ENCODE results near the gene ZCCHC7. TPM values are rescaled to one million over a fixed set of nuclear protein-coding genes. Genes with fewer than 3 reads are reported as not detected.

Gene ZCCHC7
- polyA plus RNA-seq, 4 donors, result 21.2 to 25.6 (median 25.1) TPM

DNA sequence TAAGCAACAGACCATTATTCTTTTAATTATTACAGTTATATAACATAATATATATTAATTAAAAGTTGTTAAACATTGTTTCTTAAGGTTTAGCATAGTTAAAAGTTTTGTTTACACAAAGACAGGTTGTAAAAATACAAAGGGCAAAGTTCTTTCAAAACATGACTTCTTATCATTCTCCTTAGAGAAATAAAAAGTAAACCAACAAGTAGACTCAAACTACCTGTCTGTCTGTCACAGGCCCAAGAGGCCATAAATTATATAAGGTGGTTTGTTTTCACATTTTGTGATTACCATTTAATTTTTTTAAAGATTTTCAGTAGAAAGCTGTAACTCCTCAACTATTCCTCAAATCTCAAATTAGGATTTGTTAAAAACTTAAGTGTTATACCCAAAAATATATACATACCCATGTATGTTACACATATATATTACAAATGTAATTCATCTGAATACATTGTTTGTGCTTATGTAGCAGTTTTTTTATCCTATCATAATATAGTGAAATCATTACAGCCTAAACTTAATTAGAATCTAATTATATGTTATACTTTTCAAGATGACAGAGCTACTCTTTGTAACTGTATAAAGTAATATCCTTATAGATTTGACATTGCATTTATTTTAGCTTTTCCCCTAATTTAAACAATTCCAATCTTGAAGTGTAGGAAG, 208.3 kb downstream of the ZCCHC7 start:
- DNase-seq (ENCODE audit: low read depth in 4 of 4, low spot score in 3 of 4), result no peak

GRCh38 chr9:37329576-37329975, 209.2 kb downstream of the ZCCHC7 start:
- DNase-seq (ENCODE audit: low read depth in 4 of 4, low spot score in 3 of 4), result no peak

DNA sequence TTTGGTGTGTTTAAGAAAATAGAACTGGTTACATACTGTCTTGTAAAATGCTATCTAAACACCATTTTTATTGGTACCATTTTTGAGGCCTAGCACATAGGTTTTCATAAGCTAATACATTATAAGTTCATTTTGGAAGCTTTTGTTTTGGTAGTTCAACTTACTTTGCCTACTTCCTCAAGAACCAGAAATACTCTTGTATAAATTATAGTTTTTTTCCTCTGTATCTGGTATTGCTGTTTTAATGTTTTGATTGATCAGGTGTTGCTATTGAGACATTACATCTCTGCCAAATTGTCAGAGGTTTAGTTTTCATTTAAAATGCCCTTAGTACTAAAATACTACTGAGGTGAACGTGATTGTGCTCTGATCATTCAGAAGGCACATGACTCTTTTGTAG, 211.5 kb downstream of the ZCCHC7 start:
- DNase-seq (ENCODE audit: low read depth in 4 of 4, low spot score in 3 of 4), result no peak

DNA sequence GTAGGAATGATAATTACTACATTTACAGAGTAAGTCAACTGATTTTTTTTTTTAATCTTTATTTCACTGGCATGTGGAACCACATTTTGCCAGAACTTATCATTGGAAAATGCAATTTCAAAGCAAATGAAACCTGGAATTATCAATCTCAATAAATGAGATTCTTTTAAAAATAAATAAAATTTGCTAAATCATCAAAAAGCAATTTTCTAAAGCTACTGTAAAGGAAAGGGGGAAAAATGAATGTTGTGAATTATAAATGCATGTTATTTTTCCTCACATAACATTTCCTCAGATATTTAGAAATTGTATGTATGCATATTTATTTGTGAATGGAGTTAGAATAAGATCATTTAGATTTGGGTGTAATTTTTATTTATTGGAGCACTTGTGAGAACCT, 212.2 kb downstream of the ZCCHC7 start:
- no peak for DNase-seq (ENCODE audit: low read depth in 4 of 4, low spot score in 3 of 4)

DNA sequence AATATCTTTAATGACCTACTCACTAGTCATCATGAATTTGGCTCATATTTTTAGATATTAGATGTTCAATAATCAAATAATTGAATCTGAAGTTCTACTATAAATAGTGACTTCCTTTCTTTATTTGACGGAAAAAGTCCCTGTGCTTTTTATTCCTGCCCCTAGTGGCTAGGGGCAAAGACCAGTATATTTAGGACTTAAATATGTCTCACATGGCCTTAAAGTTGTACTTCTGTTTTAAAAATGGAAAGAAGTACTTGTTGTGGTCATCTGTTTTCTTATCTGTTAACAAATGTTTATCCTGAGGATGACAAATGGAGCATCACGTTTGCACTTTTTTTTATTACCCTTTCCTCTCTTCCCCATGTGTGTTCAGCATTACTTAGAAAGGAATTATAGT, 212.9 kb downstream of the ZCCHC7 start:
- DNase-seq (ENCODE audit: low read depth in 4 of 4, low spot score in 3 of 4), result no peak

DNA sequence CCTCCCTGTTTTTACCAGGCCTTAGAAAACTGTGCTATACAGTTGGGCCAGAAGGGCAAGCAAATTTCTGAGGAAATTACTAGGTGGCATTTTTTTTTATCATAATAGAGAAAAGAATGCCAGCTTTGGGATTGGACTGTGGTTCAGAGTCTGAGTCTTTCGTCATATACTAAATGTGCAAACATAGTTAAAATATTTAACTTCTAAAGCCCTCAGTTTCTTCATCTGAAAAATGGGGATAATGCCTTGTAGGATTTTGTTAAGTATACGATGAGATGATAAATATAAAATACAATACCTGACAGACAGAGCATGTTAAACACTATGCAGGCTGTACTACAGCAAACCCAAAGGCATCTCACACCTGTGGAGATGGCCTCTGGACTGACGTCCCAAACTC, 214.9 kb downstream of the ZCCHC7 start:
- no peak for DNase-seq (ENCODE audit: low read depth in 4 of 4, low spot score in 3 of 4)

- no peak for DNase-seq (ENCODE audit: low read depth in 4 of 4, low spot score in 3 of 4)
These were observed 215.8 kb downstream of the ZCCHC7 start for GRCh38 chr9:37336150-37336549.

- no peak for DNase-seq (ENCODE audit: low read depth in 4 of 4, low spot score in 3 of 4)
These were observed 217.0 kb downstream of the ZCCHC7 start for GRCh38 chr9:37337301-37337890.

DNA sequence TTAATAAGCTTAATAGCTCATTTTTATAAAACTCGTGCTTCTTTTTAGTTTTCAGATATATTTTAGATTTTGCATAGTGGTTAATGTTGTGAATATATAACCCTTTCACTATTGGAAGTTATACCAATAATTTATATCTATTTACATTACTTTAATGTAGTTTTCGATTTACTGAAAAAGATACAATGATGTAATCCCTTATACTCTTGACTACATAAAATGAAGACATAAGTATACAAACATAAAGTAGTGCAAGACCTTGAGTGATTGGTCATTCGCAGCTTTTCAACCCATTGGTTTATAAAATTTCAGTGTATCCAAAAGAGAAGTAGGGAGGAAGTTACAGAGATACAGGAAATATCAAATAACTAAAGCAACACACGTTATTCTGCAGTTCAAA, 217.8 kb downstream of the ZCCHC7 start:
- DNase-seq (ENCODE audit: low read depth in 4 of 4, low spot score in 3 of 4), result no peak

DNA sequence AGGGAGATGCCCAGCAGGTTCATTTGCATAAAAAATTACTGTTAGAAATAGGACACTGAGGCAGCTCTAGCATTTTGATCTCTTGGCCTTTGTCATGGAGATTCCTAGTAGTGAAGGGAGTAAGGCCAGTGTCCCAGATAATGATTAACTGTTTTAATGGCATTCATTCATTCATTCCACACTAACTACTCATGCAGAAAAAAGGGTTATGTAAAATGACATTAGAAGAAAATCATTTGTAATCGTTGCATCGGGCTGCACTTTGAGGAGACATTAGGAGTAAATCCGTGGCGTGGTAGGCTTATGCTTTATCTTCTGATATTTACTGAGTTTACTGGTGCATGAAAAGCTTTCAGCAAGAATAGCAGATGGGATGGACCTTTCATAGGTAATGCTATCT, 219.5 kb downstream of the ZCCHC7 start:
- peak in 1 of 4 donors; percentile 17 for DNase-seq (ENCODE audit: low read depth in 4 of 4, low spot score in 3 of 4)

DNA sequence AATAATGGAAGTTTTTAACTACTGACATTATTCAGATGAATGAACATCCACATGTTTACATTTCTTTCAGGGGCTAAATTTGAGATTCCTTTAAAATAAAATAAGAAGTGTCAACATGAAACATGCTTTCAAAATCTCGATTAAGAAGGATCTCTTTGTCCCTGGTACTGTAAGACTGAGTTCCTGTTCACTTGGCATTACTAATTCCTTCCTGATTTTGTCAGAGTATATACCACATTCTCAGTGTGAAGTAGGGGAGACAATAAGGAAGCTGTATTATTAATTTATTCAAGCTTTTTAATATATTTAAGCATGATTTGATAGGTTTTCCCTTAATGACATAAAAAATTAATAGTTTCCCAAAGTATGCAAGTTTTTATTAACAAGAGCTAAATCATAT, 220.6 kb downstream of the ZCCHC7 start:
- no peak for DNase-seq (ENCODE audit: low read depth in 4 of 4, low spot score in 3 of 4)

DNA sequence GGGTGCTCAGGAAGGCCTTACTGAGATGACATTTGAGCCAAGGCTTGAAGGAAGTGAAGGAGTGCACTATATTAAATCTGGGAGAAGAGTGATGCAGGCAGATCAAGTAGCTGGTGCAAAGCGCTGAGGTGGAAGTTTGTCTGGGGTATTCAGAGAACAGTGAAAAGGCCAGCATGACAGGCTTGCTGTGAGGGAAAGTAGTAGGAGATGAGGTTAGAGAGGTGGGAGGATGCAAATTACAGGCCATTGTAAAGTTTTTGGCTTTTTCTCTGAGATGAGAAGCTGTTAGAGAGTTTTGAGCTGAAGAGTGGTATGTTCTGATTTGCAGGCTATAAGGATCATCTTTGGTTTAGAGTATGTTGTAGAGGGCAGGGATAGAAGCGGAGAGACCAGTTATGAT, 221.3 kb downstream of the ZCCHC7 start:
- no peak for DNase-seq (ENCODE audit: low read depth in 4 of 4, low spot score in 3 of 4)

- DNase-seq (ENCODE audit: low read depth in 4 of 4, low spot score in 3 of 4), result no peak
These were observed 222.1 kb downstream of the ZCCHC7 start for GRCh38 chr9:37342493-37342892.

- DNase-seq (ENCODE audit: low read depth in 4 of 4, low spot score in 3 of 4), result no peak
These were observed 222.5 kb downstream of the ZCCHC7 start for GRCh38 chr9:37342895-37343294.

DNA sequence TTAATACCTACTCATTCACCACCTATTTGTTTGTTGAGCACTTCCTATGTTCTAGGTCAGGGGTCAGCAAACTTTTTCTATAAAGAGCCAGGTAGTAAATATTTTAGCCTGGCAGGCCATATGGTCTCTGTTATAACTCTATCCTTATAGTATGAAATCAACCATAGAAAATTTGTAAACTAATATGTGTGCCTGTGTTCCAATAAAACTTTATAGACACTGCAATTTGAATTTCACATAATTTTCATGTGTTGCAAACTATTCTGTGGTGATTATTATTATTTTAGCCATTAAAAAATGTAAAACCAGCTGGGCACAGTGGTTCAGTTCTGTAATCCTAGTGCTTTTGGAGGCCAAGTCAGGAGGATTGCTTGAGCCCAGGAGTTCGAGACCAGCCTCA, 223.3 kb downstream of the ZCCHC7 start:
- DNase-seq (ENCODE audit: low read depth in 4 of 4, low spot score in 3 of 4), result no peak

- no peak for DNase-seq (ENCODE audit: low read depth in 4 of 4, low spot score in 3 of 4)
These were observed 224.7 kb downstream of the ZCCHC7 start for GRCh38 chr9:37345038-37345437.

- DNase-seq (ENCODE audit: low read depth in 4 of 4, low spot score in 3 of 4), result no peak
These were observed 228.5 kb downstream of the ZCCHC7 start for GRCh38 chr9:37348917-37349316.

GRCh38 chr9:37350486-37351190, 230.3 kb downstream of the ZCCHC7 start:
- DNase-seq (ENCODE audit: low read depth in 4 of 4, low spot score in 3 of 4), result no peak

- DNase-seq (ENCODE audit: low read depth in 4 of 4, low spot score in 3 of 4), result no peak
These were observed 233.4 kb downstream of the ZCCHC7 start for GRCh38 chr9:37353791-37354190.

DNA sequence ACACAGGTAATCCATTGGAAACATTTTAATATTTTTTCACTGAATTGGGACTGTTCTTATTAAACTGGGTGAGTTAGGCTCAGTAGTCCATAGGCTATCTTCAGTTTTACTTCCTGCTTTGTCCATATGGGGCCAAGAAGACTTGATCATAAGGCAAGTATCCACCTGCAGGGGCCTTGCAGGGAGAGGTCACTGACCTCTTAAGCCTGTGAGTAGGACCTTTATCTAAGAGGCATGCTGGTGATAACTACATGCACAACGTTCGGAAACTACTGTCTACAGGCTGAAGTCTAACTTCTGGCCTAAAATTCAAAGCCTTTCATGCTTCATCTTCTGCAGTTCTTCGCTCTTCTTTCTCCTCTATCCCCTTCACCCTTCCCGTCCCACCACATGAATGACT, 242.1 kb downstream of the ZCCHC7 start:
- DNase-seq (ENCODE audit: low read depth in 4 of 4, low spot score in 3 of 4), result no peak

- DNase-seq (ENCODE audit: low read depth in 4 of 4, low spot score in 3 of 4), result no peak
These were observed 242.8 kb downstream of the ZCCHC7 start for GRCh38 chr9:37363124-37363523.

DNA sequence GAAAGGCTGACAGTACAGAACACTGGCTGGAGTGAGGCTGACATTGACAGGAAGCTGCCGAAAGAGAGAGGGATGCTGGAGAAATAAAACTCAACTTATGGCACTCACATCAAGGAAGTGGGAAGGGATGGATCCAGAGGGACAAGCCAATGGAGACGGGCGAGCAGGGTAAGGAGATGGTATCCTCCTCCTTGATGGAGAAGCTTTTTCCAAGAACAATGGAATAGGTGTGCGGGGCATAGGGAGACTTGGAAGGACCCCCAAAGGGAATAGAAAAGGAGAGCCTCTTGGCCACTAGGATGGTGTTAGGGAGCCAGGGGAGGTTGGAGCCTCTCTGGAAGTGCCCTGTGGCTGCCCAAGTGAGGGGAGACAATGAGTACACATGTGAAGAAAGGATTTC, 243.8 kb downstream of the ZCCHC7 start:
- no peak for DNase-seq (ENCODE audit: low read depth in 4 of 4, low spot score in 3 of 4)

Data from right renal pelvis (tissue), 4 donors.